Right cardiac atrium (tissue), 5 donors: ENCODE measurements around the gene ZNF616. TPM values are rescaled to one million over a fixed set of nuclear protein-coding genes. Genes with fewer than 3 reads are reported as not detected.

Experiments
- ATAC-seq, 2 donors: fragments of 200-7000 bp; cut with Tn5 transposase; one replicate each; pipeline versions ENCODE4 v1.8.0 to v1.9.1; 2020; ENCODE audit warnings: moderate library complexity in 2 of 2, mild to moderate bottlenecking in 1 of 2
- DNase-seq, 3 donors: peaks; one replicate each; pipeline ENCODE4 v3.0.0-alpha.2; 2020
- H3K27ac ChIP-seq: one replicate; pipeline ENCODE4 v1.5.1; 2013; ENCODE audit warnings: mild to moderate bottlenecking, low read length, control low read depth, moderate library complexity
- H3K27me3 ChIP-seq: one replicate; pipeline ENCODE4 v1.6.1; 2013; ENCODE audit not compliant: control insufficient read depth, insufficient read depth
- H3K4me1 ChIP-seq: one replicate; pipeline ENCODE4 v1.6.1; 2013; ENCODE audit warnings: low read length; ENCODE audit not compliant: control insufficient read depth, insufficient read depth
- H3K4me3 ChIP-seq: one replicate; pipeline ENCODE4 v1.5.1; 2013; ENCODE audit warnings: low read length, control low read depth
- H3K9me3 ChIP-seq: one replicate; pipeline ENCODE4 v1.6.1; 2013; ENCODE audit warnings: low read length; ENCODE audit not compliant: control insufficient read depth
- WGBS: extraction: QIAGEN DNeasy Blood & Tissue Kit; methylation state at CpG from one replicate; pipeline ENCODE4 v1.1.7; 2013; 5-methylcytosine and 5-hydroxymethylcytosine counted together
- intact Hi-C, 4 donors: fragments of 100-400 bp; cut with DNase I; formaldehyde crosslinking; loops; one replicate each; pipeline versions ENCODE4 v1.11.0 to v1.14.0; 2022 to 2023
- polyA plus RNA-seq: library from polyadenylated mRNA; stranded (reverse); fragments of 200-250 nt; gene quantifications from one replicate; pipeline ENCODE4 v1.2.3, GENCODE V29; 2013
- total RNA-seq, 4 donors: library from RNA; stranded (reverse); fragmentation: NEBNext Ultra II Directional; extraction: Animal tissue kit (Norgen Biotek cat#: 25700); gene quantifications; one replicate each; pipeline ENCODE4 v1.2.1, GENCODE V29; 2021
- donor health status: healthy with polysubstance abuse.
- donor health status: DM: no; HTN: yes; CAD: no.
- donor health status: DM: no; HTN: no; CAD: no.
- donor health status: DM: no; HTN: yes; CAD: no; lungs with severe emphysema.
- donor health status: DM: yes; HTN: yes; CAD: no.

Gene ZNF616
- total and polyA plus RNA-seq, 5 donors, result 1.6 to 8.2 (median 6.4) TPM

DNA sequence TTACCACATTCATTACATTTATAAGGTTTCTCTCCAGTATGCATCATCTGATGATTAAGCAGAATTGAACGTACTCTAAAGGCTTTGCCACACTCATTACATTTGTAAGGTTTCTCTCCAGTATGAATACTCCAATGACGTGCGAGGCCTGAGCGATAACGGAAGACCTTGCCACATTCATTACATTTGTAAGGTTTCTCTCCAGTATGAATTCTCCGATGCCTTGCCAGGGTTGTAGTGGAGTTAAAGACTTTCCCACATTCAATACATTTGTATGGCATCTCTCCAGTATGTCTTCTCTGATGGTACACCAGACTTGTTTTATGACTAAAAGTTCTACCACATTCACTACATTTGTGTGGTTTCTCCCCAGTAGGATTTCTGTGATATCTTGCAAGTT, 74.3 kb downstream of the ZNF616 start:
- Histone ChIP-seq H3K27ac (no peak overlapping the region), H3K9me3 (peaks cover 14% of the 10 kb centered on the region), H3K4me3 (no peak overlapping the region), H3K27me3 (no peaks in the 10 kb centered on the region), H3K4me1 (no peaks in the 10 kb centered on the region)
- 98% methylated on average over 6 of the region's 6 CpGs for WGBS
- ATAC-seq, result no peak
- DNase-seq, result no peak
- intact Hi-C loops, result no loop called here

Other genes starting within 250 kb of the ZNF616 start
- gene ZNF649, start 234.9 kb downstream of the ZNF616 start, total RNA-seq, result 10 to 100 TPM; 11.2 to 14.1 (median 11.7) TPM
- 5.2 TPM for gene ZNF649, start 234.9 kb downstream of the ZNF616 start, polyA plus RNA-seq
- gene ZNF613, start 212.5 kb downstream of the ZNF616 start, total RNA-seq, result 1 to 10 TPM; 3.4 to 6.2 (median 5.3) TPM
- 3.9 TPM for gene ZNF613, start 212.5 kb downstream of the ZNF616 start, polyA plus RNA-seq
- 10 to 100 TPM in 1 of 4 donors, 1 to 10 TPM in 3; 9.2 to 11.3 (median 9.8) TPM for gene ZNF350, start 153.1 kb downstream of the ZNF616 start, total RNA-seq
- gene ZNF350, start 153.1 kb downstream of the ZNF616 start, polyA plus RNA-seq, result 5.2 TPM
- 10 to 100 TPM; 13.0 to 15.6 (median 15.1) TPM for gene ZNF615, start 131.7 kb downstream of the ZNF616 start, total RNA-seq
- 5.4 TPM for gene ZNF615, start 131.7 kb downstream of the ZNF616 start, polyA plus RNA-seq
- 10 to 100 TPM in 1 of 4 donors, 1 to 10 TPM in 3; 7.5 to 10.5 (median 8.0) TPM for gene ZNF614, start 111.6 kb downstream of the ZNF616 start, total RNA-seq
- 4.0 TPM for gene ZNF614, start 111.6 kb downstream of the ZNF616 start, polyA plus RNA-seq
- gene ZNF432, start 91.1 kb downstream of the ZNF616 start, total RNA-seq, result 10 to 100 TPM in 3 of 4 donors, 1 to 10 TPM in 1; 8.3 to 13.5 (median 12.5) TPM
- 6.2 TPM for gene ZNF432, start 91.1 kb downstream of the ZNF616 start, polyA plus RNA-seq
- gene ZNF841, start 44.2 kb downstream of the ZNF616 start, total RNA-seq, result 10 to 100 TPM; 11.0 to 17.9 (median 13.1) TPM
- gene ZNF841, start 44.2 kb downstream of the ZNF616 start, polyA plus RNA-seq, result 4.7 TPM
- gene ZNF836, start 31.7 kb upstream of the ZNF616 start, total RNA-seq, result 1 to 10 TPM; 5.6 to 9.4 (median 8.6) TPM
- 3.4 TPM for gene ZNF836, start 31.7 kb upstream of the ZNF616 start, polyA plus RNA-seq
- gene PPP2R1A, start 50.1 kb upstream of the ZNF616 start, total RNA-seq, result 100 to 1,000 TPM; 370 to 446 (median 409) TPM
- 235 TPM for gene PPP2R1A, start 50.1 kb upstream of the ZNF616 start, polyA plus RNA-seq
- 10 to 100 TPM; 11.5 to 14.9 (median 12.4) TPM for gene ZNF766, start 129.6 kb upstream of the ZNF616 start, total RNA-seq
- gene ZNF766, start 129.6 kb upstream of the ZNF616 start, polyA plus RNA-seq, result 3.8 TPM
- 10 to 100 TPM; 17.3 to 21.8 (median 18.5) TPM for gene ZNF480, start 157.2 kb upstream of the ZNF616 start, total RNA-seq
- gene ZNF480, start 157.2 kb upstream of the ZNF616 start, polyA plus RNA-seq, result 13.4 TPM
- gene ZNF610, start 196.3 kb upstream of the ZNF616 start, total RNA-seq, result 1 to 10 TPM; 1.4 to 3.4 (median 3.3) TPM
- gene ZNF610, start 196.3 kb upstream of the ZNF616 start, polyA plus RNA-seq, result 2.8 TPM
- gene ZNF880, start 230.0 kb upstream of the ZNF616 start, total RNA-seq, result 10 to 100 TPM; 18.1 to 24.1 (median 20.9) TPM
- 18.3 TPM for gene ZNF880, start 230.0 kb upstream of the ZNF616 start, polyA plus RNA-seq